ENCODE measurements around the gene CT45A6.
"Not testable (repeated sequence)": the region's sequence is repeated elsewhere in the genome, so short reads cannot be mapped to it uniquely, and the experiment has no call there.

Gene CT45A6

GRCh38 chrX:135802687-135803086 lies at the start of gene CT45A6:
TSS of gene CT45A6 (minus strand) at chrX:135802787. CDS start at chrX:135798993, 3,794 bp downstream.
- not testable (repeated sequence) for H2AFZ ChIP-seq (ENCODE audit: low read length); H3F3A ChIP-seq (ENCODE audit: insufficient read depth, low read length); H3K9me2 ChIP-seq (replicated peaks; ENCODE audit: insufficient read depth, low read length); H3K27ac ChIP-seq (ENCODE audit: low read length); H4K20me1 ChIP-seq (ENCODE audit: insufficient read depth, low read length); H3K4me2 ChIP-seq (ENCODE audit: low read depth, low read length); H3K36me3 ChIP-seq (replicated peaks; ENCODE audit: insufficient read depth, low read length); H3K79me2 ChIP-seq (ENCODE audit: low read length); H3K4me3 ChIP-seq (ENCODE audit: low read length); H3K27me3 ChIP-seq (replicated peaks; ENCODE audit: insufficient read depth, low read length); H3K4me1 ChIP-seq (ENCODE audit: low read length); DNase-seq; H3K9me3 ChIP-seq (replicated peaks; ENCODE audit: insufficient read depth, low read length); H3K9ac ChIP-seq (ENCODE audit: low read length)

DNA sequence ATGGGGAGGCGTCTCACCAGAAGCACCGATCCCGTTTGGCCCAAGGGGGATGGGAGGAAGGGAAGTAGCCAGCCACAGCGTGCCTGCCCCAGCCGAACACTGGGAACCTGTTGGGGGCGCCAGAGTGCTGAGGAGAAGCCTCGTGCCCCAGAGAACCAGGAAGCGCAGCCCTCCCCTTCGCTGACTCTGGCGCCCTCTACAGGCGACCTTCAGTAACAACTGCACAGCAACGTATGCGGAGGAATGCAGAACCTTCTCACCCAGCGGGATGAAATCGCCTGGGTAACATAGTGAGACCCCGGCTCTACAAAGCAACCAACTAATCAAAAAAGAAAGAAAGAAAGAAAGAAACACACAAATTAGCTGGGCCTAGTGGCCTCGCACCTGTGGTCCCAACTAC lies 34.6 kb upstream of the CT45A6 start, which contains the start of gene CT45A7:
TSS of gene CT45A7 (minus strand) at position 101 of the 400 bp plus-strand sequence. CDS start 3,747 bp downstream, outside the sequence.
- H2AFZ ChIP-seq (ENCODE audit: low read length); H3K36me3 ChIP-seq (replicated peaks; ENCODE audit: insufficient read depth, low read length); H3K9me3 ChIP-seq (replicated peaks; ENCODE audit: insufficient read depth, low read length); H3K9me2 ChIP-seq (replicated peaks; ENCODE audit: insufficient read depth, low read length); H3K27ac ChIP-seq (ENCODE audit: low read length); H3K9ac ChIP-seq (ENCODE audit: low read length); H3K79me2 ChIP-seq (ENCODE audit: low read length); H3K27me3 ChIP-seq (replicated peaks; ENCODE audit: insufficient read depth, low read length); H3F3A ChIP-seq (ENCODE audit: insufficient read depth, low read length); H3K4me1 ChIP-seq (ENCODE audit: low read length); H3K4me3 ChIP-seq (ENCODE audit: low read length); H3K4me2 ChIP-seq (ENCODE audit: low read depth, low read length); DNase-seq; H4K20me1 ChIP-seq (ENCODE audit: insufficient read depth, low read length): not testable (repeated sequence)

GRCh38 chrX:135819912-135820311 lies 17.3 kb upstream of the CT45A6 start, which contains the start of gene CT45A2:
TSS of gene CT45A2 (minus strand) at chrX:135820012. CDS start at chrX:135816265, 3,747 bp downstream.
- not testable (repeated sequence) for H3K4me3 ChIP-seq (ENCODE audit: low read length); H3K79me2 ChIP-seq (ENCODE audit: low read length); H3K4me2 ChIP-seq (ENCODE audit: low read depth, low read length); DNase-seq; H3K9me3 ChIP-seq (replicated peaks; ENCODE audit: insufficient read depth, low read length); H3K27ac ChIP-seq (ENCODE audit: low read length); H3K9ac ChIP-seq (ENCODE audit: low read length); H3K27me3 ChIP-seq (replicated peaks; ENCODE audit: insufficient read depth, low read length); H4K20me1 ChIP-seq (ENCODE audit: insufficient read depth, low read length); H2AFZ ChIP-seq (ENCODE audit: low read length); H3K9me2 ChIP-seq (replicated peaks; ENCODE audit: insufficient read depth, low read length); H3K4me1 ChIP-seq (ENCODE audit: low read length); H3K36me3 ChIP-seq (replicated peaks; ENCODE audit: insufficient read depth, low read length); H3F3A ChIP-seq (ENCODE audit: insufficient read depth, low read length)

DNA sequence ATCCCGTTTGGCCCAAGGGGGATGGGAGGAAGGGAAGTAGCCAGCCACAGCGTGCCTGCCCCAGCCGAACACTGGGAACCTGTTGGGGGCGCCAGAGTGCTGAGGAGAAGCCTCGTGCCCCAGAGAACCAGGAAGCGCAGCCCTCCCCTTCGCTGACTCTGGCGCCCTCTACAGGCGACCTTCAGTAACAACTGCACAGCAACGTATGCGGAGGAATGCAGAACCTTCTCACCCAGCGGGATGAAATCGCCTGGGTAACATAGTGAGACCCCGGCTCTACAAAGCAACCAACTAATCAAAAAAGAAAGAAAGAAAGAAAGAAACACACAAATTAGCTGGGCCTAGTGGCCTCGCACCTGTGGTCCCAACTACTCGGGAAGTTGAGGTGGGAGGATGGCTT lies 17.2 kb downstream of the CT45A6 start, which contains the start of gene CT45A5:
TSS of gene CT45A5 (minus strand) at position 101 of the 400 bp plus-strand sequence. CDS start 3,774 bp downstream, outside the sequence.
- H4K20me1 ChIP-seq (ENCODE audit: insufficient read depth, low read length); H3K4me3 ChIP-seq (ENCODE audit: low read length); H3F3A ChIP-seq (ENCODE audit: insufficient read depth, low read length); H3K9me2 ChIP-seq (replicated peaks; ENCODE audit: insufficient read depth, low read length); DNase-seq; H3K79me2 ChIP-seq (ENCODE audit: low read length); H3K36me3 ChIP-seq (replicated peaks; ENCODE audit: insufficient read depth, low read length); H3K4me2 ChIP-seq (ENCODE audit: low read depth, low read length); H3K4me1 ChIP-seq (ENCODE audit: low read length); H3K9ac ChIP-seq (ENCODE audit: low read length); H2AFZ ChIP-seq (ENCODE audit: low read length); H3K27me3 ChIP-seq (replicated peaks; ENCODE audit: insufficient read depth, low read length); H3K27ac ChIP-seq (ENCODE audit: low read length); H3K9me3 ChIP-seq (replicated peaks; ENCODE audit: insufficient read depth, low read length): not testable (repeated sequence)

DNA sequence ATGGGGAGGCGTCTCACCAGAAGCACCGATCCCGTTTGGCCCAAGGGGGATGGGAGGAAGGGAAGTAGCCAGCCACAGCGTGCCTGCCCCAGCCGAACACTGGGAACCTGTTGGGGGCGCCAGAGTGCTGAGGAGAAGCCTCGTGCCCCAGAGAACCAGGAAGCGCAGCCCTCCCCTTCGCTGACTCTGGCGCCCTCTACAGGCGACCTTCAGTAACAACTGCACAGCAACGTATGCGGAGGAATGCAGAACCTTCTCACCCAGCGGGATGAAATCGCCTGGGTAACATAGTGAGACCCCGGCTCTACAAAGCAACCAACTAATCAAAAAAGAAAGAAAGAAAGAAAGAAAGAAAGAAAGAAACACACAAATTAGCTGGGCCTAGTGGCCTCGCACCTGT lies 34.5 kb downstream of the CT45A6 start, which contains the start of gene CT45A3:
TSS of gene CT45A3 (minus strand) at position 101 of the 400 bp plus-strand sequence. CDS start 3,747 bp downstream, outside the sequence.
- H3K9ac ChIP-seq (ENCODE audit: low read length); H3K9me2 ChIP-seq (replicated peaks; ENCODE audit: insufficient read depth, low read length); H3K36me3 ChIP-seq (replicated peaks; ENCODE audit: insufficient read depth, low read length); H3K79me2 ChIP-seq (ENCODE audit: low read length); H3K4me2 ChIP-seq (ENCODE audit: low read depth, low read length); H3K27me3 ChIP-seq (replicated peaks; ENCODE audit: insufficient read depth, low read length); H3K9me3 ChIP-seq (replicated peaks; ENCODE audit: insufficient read depth, low read length); H2AFZ ChIP-seq (ENCODE audit: low read length); H3F3A ChIP-seq (ENCODE audit: insufficient read depth, low read length); H3K27ac ChIP-seq (ENCODE audit: low read length); DNase-seq; H3K4me3 ChIP-seq (ENCODE audit: low read length); H3K4me1 ChIP-seq (ENCODE audit: low read length); H4K20me1 ChIP-seq (ENCODE audit: insufficient read depth, low read length): not testable (repeated sequence)

- not testable (repeated sequence) for H3K36me3 ChIP-seq (replicated peaks; ENCODE audit: insufficient read depth, low read length); H3K4me1 ChIP-seq (ENCODE audit: low read length); H2AFZ ChIP-seq (ENCODE audit: low read length); H3K4me2 ChIP-seq (ENCODE audit: low read depth, low read length); H3K27me3 ChIP-seq (replicated peaks; ENCODE audit: insufficient read depth, low read length); H3K9ac ChIP-seq (ENCODE audit: low read length); H4K20me1 ChIP-seq (ENCODE audit: insufficient read depth, low read length); H3K4me3 ChIP-seq (ENCODE audit: low read length); DNase-seq; H3K9me2 ChIP-seq (replicated peaks; ENCODE audit: insufficient read depth, low read length); H3K27ac ChIP-seq (ENCODE audit: low read length); H3K9me3 ChIP-seq (replicated peaks; ENCODE audit: insufficient read depth, low read length); H3K79me2 ChIP-seq (ENCODE audit: low read length); H3F3A ChIP-seq (ENCODE audit: insufficient read depth, low read length)
These were observed 57.8 kb downstream of the CT45A6 start for GRCh38 chrX:135744739-135745138.

Measured in MM.1S (cell line).